Left cardiac atrium (tissue), 4 donors: ENCODE results near the gene MGLL. TPM values are rescaled to one million over a fixed set of nuclear protein-coding genes. Genes with fewer than 3 reads are reported as not detected.

Experiments
- ATAC-seq, 2 donors: fragments of 200-7000 bp; cut with Tn5 transposase; one replicate each; pipeline ENCODE4 v1.9.1; 2020; ENCODE audit warnings: mild to moderate bottlenecking in 2 of 2, moderate library complexity in 2 of 2
- DNase-seq: peaks from one replicate; pipeline ENCODE4 v3.0.0-alpha.2; 2020
- intact Hi-C, 2 donors: fragments of 100-400 bp; cut with DNase I; formaldehyde crosslinking; loops; one replicate each; pipeline versions ENCODE4 v1.14.1 to v1.15.1; 2022 to 2023
- total RNA-seq, 2 donors: library from RNA; stranded (reverse); fragmentation: NEBNext Ultra II Directional; extraction: Animal tissue kit (Norgen Biotek cat#: 25700); gene quantifications; one replicate each; pipeline ENCODE4 v1.2.1, GENCODE V29; 2021
- donor health status: DM: no; HTN: yes; CAD: no.
- donor health status: DM: no; HTN: yes; CAD: no; lungs with severe emphysema.
- donor health status: DM: yes; HTN: yes; CAD: no.
- donor health status: Dilated cardiomyopathy.

The MGLL gene
- total RNA-seq, 2 donors from 2014 or later: 95.4 to 122 TPM

DNA sequence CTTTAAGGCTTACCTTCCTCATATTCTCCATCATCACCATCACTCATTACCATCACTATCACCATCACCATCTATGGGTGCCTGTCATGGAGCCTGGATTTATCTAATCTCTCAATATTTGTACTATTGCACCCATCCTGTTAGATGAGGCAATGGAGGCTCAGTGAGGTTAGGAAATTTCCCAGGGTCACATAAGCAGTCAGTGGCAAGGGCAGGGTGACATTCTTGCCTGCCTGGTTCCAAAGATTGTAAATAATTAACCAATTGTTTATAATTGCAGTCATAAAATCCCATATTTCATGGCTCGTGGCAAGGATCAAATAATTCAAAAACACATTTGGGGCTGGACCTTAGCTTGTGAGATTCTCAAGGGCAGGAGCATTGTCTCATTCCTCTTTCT lies 55.2 kb downstream of the MGLL start:
- intact Hi-C loops: loop anchor here in 1 of 2 donors (10.0 kb wide), 1 partner anchor 48 kb away; no protein-coding TSS in a partner anchor
- ATAC-seq (no peak), DNase-seq (no peak)

DNA sequence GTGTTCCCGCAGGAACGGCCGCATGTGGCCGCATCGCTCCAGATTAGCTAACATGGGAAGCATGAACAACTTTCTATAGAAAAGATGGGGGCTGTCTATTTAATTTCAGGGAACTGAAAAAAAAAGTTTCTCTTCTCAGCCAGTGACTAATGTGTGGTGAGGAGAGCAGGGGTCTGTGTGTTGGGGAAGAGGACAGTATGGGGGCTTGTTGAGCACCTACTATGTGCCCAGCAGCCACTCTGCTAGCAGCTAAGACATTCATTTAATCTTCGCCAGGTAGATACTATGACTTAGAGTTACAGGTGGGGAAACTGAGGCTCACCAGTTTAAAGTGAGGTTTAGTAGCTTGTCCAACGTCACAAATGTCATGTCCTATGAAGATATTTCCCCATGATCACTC lies 56.6 kb downstream of the MGLL start:
- no peak for DNase-seq
- intact Hi-C loops: loop anchor here in 1 of 2 donors (10.0 kb wide), 1 partner anchor 49 kb away; no protein-coding TSS in a partner anchor

DNA sequence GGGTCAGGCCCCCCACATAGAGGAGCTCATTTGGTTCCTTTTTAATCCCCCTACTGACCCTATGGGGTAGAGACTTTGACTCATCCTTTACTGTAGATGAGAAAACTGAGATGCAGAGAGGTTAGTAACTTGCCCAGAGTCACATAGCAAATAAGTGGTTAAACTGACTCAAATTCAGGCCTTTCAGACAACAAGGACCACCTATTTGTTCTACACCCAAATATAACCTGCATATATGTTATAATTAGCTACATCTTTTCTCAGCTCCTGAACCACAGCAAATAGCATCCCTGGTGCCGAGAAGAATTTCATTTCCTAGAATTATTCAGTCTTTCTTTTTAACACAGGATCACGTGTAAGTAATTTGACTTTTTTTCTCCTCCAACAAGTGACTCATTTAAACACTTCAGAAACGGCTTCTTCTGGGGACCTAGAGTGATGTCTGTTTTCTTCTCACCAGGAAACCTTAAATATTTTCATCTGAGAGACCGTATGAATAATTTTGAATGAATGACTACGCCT lies 57.4 kb downstream of the MGLL start:
- intact Hi-C loops: loop anchor here in 1 of 2 donors (10.0 kb wide), 1 partner anchor 50 kb away; no protein-coding TSS in a partner anchor
- ATAC-seq: no peak
- DNase-seq: no peak

More for the DNA sequence above, 56.6 kb downstream of the MGLL start:
- no peak for ATAC-seq

DNA sequence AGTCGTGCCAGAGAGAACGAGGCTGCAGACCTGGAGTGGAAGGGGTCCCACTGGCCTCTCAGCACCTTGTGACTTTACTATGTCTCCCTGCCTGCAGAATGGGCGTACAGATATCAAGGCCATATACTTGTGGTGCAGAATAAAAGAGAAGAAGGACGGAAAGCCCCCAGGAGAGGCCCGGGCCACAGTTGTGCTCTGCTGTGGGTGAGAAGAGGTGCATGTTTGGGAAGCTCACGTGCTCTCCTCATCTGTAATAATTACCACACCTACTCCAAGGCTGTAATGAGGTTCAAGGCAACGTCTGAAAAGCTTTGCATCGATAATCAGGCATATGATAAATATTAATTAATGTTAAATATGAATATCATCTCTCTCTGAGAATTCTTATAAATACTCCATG lies 58.0 kb downstream of the MGLL start:
- intact Hi-C loops: loop anchor here in 1 of 2 donors (10.0 kb wide), 1 partner anchor 50 kb away; no protein-coding TSS in a partner anchor
- ATAC-seq (no peak), DNase-seq (no peak)

DNA sequence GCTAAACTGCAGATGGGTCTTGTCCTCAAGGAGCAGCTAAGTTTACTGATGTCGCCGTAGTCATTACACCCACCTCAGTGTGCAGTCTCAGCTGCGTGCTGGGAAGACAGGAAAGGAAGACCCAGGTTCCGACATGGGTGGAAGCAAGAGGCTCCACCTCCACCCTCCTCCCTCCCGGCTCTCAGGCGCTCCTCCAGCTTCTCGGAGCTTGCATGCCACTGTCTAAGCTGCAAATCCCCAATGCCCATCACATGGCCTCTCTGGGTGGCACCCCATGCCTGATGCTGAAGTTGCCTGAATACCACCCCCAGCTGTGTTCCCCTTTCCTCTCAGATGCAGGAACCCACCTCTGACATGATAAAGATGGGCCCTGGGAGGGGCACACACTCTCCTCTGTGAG lies 58.5 kb downstream of the MGLL start:
- intact Hi-C loops: loop anchor here in 1 of 2 donors (10.0 kb wide), 1 partner anchor 51 kb away; no protein-coding TSS in a partner anchor
- ATAC-seq (no peak), DNase-seq (no peak)

DNA sequence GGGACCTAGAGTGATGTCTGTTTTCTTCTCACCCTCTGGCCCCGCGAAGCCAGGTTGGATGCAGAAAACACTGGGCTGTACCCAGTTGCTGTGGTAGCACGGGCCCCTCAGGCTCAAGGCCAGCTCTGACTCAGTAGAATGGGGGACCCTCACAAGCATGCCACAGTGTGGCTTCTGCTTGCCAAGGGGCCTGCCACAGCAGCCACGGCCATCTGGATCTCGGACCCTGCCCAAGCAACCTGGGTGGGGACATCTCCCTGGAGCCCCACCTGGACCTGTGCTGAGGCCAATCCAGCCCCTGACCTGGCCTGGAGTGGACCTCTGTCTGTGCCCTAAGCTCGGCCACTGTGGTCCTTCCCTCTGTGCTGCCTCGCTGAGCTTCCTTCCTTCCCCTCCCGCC lies 59.0 kb downstream of the MGLL start:
- DNase-seq: no peak
- intact Hi-C loops: loop anchor here in 1 of 2 donors (10.0 kb wide), 1 partner anchor 51 kb away; no protein-coding TSS in a partner anchor
- ATAC-seq: no peak

- DNase-seq: no peak
- intact Hi-C loops: loop anchor here in 1 of 2 donors (10.0 kb wide), 1 partner anchor 52 kb away; no protein-coding TSS in a partner anchor
- ATAC-seq: no peak
Observed at GRCh38 chr3:127762787-127763105, 59.6 kb downstream of the MGLL start.

GRCh38 chr3:127762077-127762786 lies 60.1 kb downstream of the MGLL start:
- intact Hi-C loops: loop anchor here in 1 of 2 donors (10.0 kb wide), 1 partner anchor 53 kb away; no protein-coding TSS in a partner anchor
- ATAC-seq (peak; percentile 70 to 76), DNase-seq (no peak)

DNA sequence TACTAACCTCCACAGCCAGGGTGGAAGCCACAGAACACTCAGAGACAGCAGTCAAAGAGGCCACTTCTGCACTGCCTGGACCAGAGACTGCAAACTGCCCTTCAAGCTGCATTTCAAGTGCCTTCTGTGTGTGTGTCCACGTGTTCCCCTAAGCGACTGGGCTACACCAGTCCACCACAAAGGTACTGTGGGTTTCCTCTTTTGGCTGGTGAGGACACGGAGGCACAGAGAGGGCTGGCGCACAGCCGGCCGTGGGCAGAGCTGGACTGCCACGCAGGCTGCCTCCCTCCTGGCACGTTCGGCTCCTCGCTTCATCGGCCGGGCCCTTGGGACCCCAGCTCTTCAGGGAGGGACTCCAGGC lies 60.9 kb downstream of the MGLL start:
- intact Hi-C loops: loop anchor here in 1 of 2 donors (10.0 kb wide), 1 partner anchor 53 kb away; no protein-coding TSS in a partner anchor
- ATAC-seq (peak; percentile 29 to 52), DNase-seq (no peak)

DNA sequence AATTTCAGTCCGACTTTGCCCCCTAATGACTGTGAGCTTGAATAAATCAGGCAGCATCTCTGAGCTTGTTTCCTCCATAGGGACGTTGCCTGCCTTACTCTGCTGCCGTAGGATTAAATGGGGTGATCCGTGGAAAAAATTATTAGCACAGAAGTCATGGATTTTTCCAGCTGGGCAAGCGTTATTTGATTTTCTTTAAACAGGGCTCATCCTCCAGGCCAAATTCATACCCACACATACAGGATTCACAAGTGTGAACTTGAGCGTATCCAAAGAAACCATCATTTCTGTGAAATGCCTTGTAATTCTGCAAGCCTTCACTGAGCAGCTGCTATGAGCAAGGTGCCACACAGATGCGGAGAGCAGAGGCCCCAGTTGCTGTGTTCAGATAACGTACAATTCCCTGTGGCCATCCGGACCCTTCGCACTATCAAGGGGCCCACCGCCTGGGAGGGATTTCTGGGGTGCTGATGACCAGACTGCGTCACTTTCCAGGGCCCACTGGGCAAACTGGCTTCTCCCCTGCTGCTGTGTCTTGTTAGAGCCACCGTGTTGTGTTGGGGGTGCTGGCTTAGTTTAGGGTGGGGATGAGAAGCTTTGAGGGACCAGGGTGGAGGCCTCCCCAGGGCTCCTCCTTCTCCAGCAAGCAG lies 61.4 kb downstream of the MGLL start:
- no peak for ATAC-seq
- intact Hi-C loops: loop anchor here in 1 of 2 donors (10.0 kb wide), 1 partner anchor 54 kb away; no protein-coding TSS in a partner anchor

DNA sequence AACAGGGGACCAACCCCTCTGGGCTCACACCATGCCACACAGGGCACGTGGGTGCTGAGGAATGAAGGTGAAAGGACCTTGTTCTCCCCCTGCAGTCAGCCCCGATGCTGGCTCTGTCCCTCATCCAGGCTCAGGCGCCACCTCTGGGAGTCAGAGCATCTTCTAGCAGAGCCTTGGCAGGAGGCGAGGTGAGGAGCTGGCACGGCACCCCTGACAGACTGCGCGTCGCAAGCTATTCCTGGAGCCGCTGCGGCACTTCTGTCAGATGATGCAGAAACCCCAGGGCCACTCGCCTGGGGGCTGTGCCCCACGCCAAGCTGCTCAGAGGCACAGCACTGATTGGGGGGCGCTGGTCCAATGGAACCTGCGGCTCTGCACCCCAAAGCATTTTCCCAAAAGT lies 62.0 kb downstream of the MGLL start:
- intact Hi-C loops: loop anchor here in 1 of 2 donors (10.0 kb wide), 1 partner anchor 54 kb away; no protein-coding TSS in a partner anchor
- DNase-seq: peak; percentile 68
- peak; percentile 54 to 67 for ATAC-seq

More for the DNA sequence above, 61.4 kb downstream of the MGLL start:
- DNase-seq: no peak

DNA sequence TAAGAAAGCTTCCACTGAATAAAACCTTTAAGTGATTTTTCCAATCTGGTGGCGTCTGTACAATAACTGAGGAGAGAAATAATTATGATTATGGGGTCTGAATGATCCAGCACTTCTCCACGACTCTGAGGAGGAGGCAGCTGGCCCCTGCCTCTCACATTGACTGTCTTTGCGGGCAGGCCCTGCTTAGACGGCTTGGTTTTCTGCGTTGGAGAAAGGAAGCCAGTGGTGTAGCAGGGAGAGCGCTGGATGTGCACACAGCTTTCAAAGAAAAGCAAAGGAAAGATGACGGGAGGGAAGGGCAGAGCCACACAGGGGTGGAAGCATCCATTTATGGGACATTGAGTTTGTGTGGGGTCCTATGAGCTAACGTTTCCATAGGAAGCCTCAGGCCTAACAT lies 62.5 kb downstream of the MGLL start:
- intact Hi-C loops: loop anchor here in 1 of 2 donors (10.0 kb wide), 1 partner anchor 55 kb away; no protein-coding TSS in a partner anchor
- ATAC-seq (no peak), DNase-seq (no peak)

DNA sequence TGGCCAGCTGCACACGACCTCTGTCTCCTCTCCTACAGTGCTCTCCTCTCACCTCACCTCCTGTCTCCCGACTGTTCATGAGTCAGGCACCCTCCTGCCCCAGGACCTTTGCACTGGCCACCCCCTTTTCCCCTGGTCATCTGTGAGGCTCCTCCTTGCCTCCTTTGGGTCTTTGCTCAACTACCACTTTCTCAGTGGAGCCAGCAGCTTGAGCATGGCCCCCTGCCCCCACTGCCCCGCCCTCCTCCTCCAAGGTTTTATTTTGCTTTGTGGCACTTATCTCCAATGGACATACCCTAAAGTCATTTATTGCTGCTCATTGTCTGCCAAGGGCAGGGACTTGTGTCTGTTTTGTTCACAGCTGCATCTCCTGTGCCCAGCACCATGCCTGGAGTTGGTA lies 64.3 kb downstream of the MGLL start:
- DNase-seq (no peak), ATAC-seq (no peak)
- intact Hi-C loops: no loop called here

GRCh38 chr3:127755305-127755681 lies 67.0 kb downstream of the MGLL start:
- ATAC-seq: no peak
- intact Hi-C loops: no loop called here
- DNase-seq: no peak

GRCh38 chr3:127754411-127755304 lies 67.7 kb downstream of the MGLL start:
- ATAC-seq (peak in 1 of 2 donors; percentile 17), DNase-seq (no peak)

GRCh38 chr3:127753898-127754410 lies 68.4 kb downstream of the MGLL start:
- intact Hi-C loops: no loop called here
- ATAC-seq (peak; percentile 19 to 21), DNase-seq (no peak)

More at GRCh38 chr3:127754411-127755304, 67.7 kb downstream of the MGLL start:
- intact Hi-C loops: no loop called here

DNA sequence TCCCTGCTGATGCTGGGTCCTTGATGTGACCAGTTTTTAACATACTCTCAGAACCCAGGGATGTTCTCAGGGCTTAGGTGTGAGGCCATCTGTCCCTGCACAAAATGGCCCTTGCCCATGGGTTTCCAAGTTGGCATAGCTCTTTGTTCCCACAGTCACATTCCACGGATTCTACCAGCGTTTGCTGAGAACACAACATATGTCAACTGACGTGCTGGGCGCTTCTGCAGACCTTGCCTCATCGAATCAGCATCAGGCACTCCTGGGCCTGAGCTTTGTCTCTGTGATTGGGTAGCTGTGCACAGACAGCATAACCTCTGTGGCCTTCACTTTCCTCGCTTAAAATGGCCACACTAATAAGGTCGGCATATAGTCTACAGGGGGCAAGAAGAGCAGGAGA lies 69.0 kb downstream of the MGLL start:
- intact Hi-C loops: no loop called here

DNA sequence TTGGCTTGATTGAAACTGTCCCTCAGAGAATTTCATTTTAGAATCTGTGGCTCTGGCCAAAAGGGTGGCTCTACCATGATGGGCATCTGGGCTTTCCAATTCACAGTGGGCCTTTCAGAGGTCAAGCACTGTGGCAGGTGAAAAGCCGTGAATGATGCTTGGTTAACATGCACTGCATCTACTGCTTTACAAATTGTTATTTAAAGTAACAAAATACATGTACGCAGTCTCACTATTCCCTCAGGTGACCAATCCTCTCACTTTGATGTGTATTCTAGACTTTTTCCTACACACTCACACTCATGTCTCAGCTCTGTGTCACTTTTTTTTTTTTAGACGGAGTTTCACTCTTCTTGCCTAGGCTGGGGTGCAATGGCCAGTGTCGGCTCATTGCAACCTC lies 70.5 kb downstream of the MGLL start:
- ATAC-seq: no peak
- intact Hi-C loops: no loop called here
- no peak for DNase-seq

More for the DNA sequence above, 69.0 kb downstream of the MGLL start:
- ATAC-seq: no peak
- no peak for DNase-seq
